NB4 (cell line): ENCODE results near the gene CCAR1.
"Not testable (repeated sequence)": the region's sequence is repeated elsewhere in the genome, so short reads cannot be mapped to it uniquely, and the experiment has no call there.

ENCODE experiments used
- DNase-seq: peaks from one replicate; pipeline ENCODE4 v3.0.0; 2010; ENCODE audit warnings: low read depth
- H3K4me3 ChIP-seq: one replicate; pipeline ENCODE4 v1.5.1; 2011; ENCODE audit warnings: mild to moderate bottlenecking, low read depth, low read length, moderate library complexity
- MYC ChIP-seq: IDR thresholded peaks from 2 replicates; pipeline ENCODE4 v1.6.1; 2011; ENCODE audit warnings: low read depth, low read length
- POLR2A ChIP-seq: IDR thresholded peaks from 2 replicates; pipeline ENCODE4 v1.6.1; 2011; ENCODE audit warnings: mild to moderate bottlenecking; ENCODE audit not compliant: insufficient read length; ENCODE audit errors: extremely low read depth
- TF ChIP-seq, protein P1 (sequence below): IDR thresholded peaks from one replicate; pipeline ENCODE4 v1.5.1; 2012; ENCODE audit warnings: low read depth, low read length
- TF ChIP-seq, protein P2 (sequence below): IDR thresholded peaks from 2 replicates; pipeline ENCODE4 v1.6.1; 2011; ENCODE audit warnings: low read depth, low read length

The CCAR1 gene

DNA sequence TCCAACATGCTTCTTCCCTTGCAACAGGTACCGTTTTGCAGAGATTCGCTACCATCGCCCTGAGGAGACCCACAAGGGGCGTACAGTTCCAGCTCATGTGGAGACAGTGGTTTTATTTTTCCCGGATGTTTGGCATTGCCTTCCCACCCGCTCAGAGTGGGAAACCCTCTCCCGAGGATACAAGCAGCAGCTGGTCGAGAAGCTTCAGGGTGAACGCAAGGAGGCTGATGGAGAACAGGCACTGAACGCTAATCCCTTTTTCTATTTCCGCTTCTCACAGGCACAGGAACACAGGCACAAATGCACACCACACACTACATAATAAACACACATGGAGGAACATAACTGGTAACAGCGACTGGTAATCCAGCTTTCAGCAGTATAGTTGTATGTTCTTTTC is 35.2 kb downstream of the CCAR1 start:
- DNase-seq, result no peak

DNA sequence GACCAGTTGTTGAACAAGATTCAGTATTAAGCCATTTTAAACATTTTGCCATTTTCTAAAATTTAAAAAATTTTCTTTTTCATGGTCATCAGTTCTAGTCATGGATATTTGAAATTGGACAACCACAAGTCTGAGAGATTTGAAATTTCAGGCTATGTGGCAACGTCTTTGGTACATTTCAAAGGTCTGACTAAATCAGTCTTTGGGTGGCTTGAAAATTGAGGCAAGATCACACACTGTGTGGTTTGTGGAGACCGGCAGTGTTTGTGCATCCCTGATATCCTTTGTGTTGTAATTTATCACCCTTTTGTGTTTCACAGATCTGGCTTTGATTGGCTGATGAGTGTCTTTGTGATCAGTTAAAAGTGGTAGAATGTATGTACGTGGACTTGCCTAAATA is 35.7 kb downstream of the CCAR1 start:
- H3K4me3 ChIP-seq, result no peak overlapping the region
- DNase-seq, result no peak
- TF ChIP-seq POLR2A (no peak), MYC (no peak)
- TF ChIP-seq, protein P1, sequence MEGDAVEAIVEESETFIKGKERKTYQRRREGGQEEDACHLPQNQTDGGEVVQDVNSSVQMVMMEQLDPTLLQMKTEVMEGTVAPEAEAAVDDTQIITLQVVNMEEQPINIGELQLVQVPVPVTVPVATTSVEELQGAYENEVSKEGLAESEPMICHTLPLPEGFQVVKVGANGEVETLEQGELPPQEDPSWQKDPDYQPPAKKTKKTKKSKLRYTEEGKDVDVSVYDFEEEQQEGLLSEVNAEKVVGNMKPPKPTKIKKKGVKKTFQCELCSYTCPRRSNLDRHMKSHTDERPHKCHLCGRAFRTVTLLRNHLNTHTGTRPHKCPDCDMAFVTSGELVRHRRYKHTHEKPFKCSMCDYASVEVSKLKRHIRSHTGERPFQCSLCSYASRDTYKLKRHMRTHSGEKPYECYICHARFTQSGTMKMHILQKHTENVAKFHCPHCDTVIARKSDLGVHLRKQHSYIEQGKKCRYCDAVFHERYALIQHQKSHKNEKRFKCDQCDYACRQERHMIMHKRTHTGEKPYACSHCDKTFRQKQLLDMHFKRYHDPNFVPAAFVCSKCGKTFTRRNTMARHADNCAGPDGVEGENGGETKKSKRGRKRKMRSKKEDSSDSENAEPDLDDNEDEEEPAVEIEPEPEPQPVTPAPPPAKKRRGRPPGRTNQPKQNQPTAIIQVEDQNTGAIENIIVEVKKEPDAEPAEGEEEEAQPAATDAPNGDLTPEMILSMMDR, result no peak
- TF ChIP-seq, protein P2, sequence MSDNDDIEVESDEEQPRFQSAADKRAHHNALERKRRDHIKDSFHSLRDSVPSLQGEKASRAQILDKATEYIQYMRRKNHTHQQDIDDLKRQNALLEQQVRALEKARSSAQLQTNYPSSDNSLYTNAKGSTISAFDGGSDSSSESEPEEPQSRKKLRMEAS, result no peak

More for the DNA sequence above, 35.2 kb downstream of the CCAR1 start:
- TF ChIP-seq POLR2A (no peak), MYC (no peak)
- TF ChIP-seq, protein P1, result no peak
- TF ChIP-seq, protein P2, result no peak
- no peak overlapping the region for H3K4me3 ChIP-seq

DNA sequence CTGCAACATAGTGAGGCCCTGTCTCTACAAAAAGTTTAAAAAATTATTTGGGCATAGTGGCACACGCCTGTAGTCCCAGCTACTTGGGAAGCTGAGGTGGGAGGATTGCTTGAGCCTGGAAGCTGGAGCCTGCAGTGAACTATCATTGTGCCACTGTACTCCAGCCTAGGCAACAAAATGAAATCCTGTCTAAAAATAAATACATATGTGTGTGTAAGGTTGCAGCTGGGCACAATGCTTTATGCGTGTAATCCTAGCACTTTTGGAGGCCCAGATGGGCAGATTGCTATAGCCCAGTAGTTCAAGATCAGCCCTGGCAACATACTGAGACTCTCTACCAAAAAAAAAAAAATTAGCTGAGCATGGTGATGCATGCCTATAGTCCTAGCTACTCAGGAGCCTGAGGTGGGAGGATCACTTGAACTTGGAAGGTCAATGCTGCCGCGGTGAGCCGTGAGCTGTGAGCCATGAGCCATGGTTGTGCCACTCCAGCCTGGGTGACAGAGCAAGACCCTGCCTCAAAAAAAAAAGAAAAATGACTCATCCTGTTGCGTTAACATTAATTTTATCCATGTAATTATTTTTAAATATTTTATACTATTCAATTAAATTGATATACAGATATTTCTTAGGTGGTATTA is 38.3 kb downstream of the CCAR1 start:
- DNase-seq, result no peak
- no peak overlapping the region for H3K4me3 ChIP-seq
- TF ChIP-seq, protein P2, result no peak
- TF ChIP-seq MYC (no peak), POLR2A (no peak)
- TF ChIP-seq, protein P1, result no peak

DNA sequence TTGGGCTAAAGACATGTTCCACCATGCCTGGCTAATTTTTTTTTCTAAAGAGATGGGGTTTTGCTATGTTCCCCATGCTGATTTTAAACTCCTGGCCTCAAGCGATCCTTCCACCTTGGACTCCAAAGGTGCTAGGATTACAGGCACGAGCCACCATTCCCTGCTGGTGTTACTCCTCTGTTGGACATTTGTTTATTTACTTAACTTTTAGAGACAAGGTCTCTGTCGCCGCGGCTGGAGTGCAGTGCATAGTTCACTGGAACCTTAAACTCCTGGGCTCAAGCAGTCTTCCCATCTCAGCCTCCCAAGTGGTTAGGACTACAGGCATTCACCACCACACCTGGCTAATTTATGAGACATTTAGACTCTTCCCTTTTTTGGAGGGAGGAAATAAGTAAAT is 38.9 kb downstream of the CCAR1 start:
- TF ChIP-seq, protein P2, result no peak
- TF ChIP-seq MYC, result no peak
- TF ChIP-seq, protein P1, result no peak
- TF ChIP-seq POLR2A, result no peak
- no peak for DNase-seq
- no peak overlapping the region for H3K4me3 ChIP-seq

GRCh38 chr10:68767407-68767806 is 46.4 kb downstream of the CCAR1 start:
- not testable (repeated sequence) for DNase-seq, H3K4me3 ChIP-seq

- no peak overlapping the region for H3K4me3 ChIP-seq
- TF ChIP-seq, protein P1, result no peak
- no peak for TF ChIP-seq POLR2A
- TF ChIP-seq, protein P2, result no peak
- TF ChIP-seq MYC, result no peak
- peak; percentile 43 for DNase-seq
Observed at GRCh38 chr10:68781613-68782574, 60.9 kb downstream of the CCAR1 start.
